H1 (cell line): ENCODE data around the gene PLCL1. TPM values are rescaled to one million over a fixed set of nuclear protein-coding genes. Genes with fewer than 3 reads are reported as not detected.

Experiments used
- CTCF ChIA-PET: fragments of 300-600 bp; sonication (Branson Sonifier 250); formaldehyde crosslinking; loops from one replicate; lab custom pipeline; 2021; ENCODE audit not compliant: partially characterized antibody; lab: Charles Lee
- POLR2A ChIA-PET: fragments of 300-600 bp; sonication (Branson Sonifier 250); formaldehyde crosslinking; loops from one replicate; lab custom pipeline; 2021; ENCODE audit warnings: inconsistent platforms; ENCODE audit not compliant: partially characterized antibody; lab: Charles Lee
- DNase-seq, 2 experiments: peaks; one replicate each; pipeline versions ENCODE4 v3.0.0 to v3.0.0-alpha.2; 2010 to 2022; ENCODE audit warnings: low spot score in 2 of 2, low read depth in 1 of 2, mixed read lengths in 1 of 2
- FAIRE-seq: peaks from 2 replicates; lab custom pipeline; 2011; peaks lifted over from hg19 to GRCh38; lab: Jason Lieb, UNC
- H2AFZ ChIP-seq: 2 replicates; pipeline ENCODE4 v1.8.1; 2012; ENCODE audit warnings: low read length, inconsistent platforms
- H2AK5ac ChIP-seq: 2 replicates; pipeline ENCODE4 v1.6.1; 2013; ENCODE audit warnings: low read depth, low read length
- H2BK120ac ChIP-seq: replicated peaks from 2 replicates; pipeline ENCODE3; 2013; ENCODE audit warnings: low read depth, low read length, inconsistent platforms
- H2BK12ac ChIP-seq: 2 replicates; pipeline ENCODE4 v1.6.1; 2013; ENCODE audit warnings: low read depth, low read length
- H2BK15ac ChIP-seq: 2 replicates; pipeline ENCODE4 v1.6.1; 2013; ENCODE audit warnings: low read length
- H2BK20ac ChIP-seq: 2 replicates; pipeline ENCODE4 v1.6.1; 2013; ENCODE audit warnings: low read length
- H2BK5ac ChIP-seq: 2 replicates; pipeline ENCODE4 v1.6.1; 2013; ENCODE audit warnings: low read depth, low read length
- H3K14ac ChIP-seq: 2 replicates; pipeline ENCODE4 v1.6.1; 2013; ENCODE audit warnings: inconsistent platforms; ENCODE audit not compliant: insufficient read length
- H3K18ac ChIP-seq: 2 replicates; pipeline ENCODE4 v1.6.1; 2013; ENCODE audit warnings: low read length; ENCODE audit errors: extremely low read depth
- H3K23ac ChIP-seq: 2 replicates; pipeline ENCODE4 v1.6.1; 2013; ENCODE audit warnings: inconsistent platforms; ENCODE audit not compliant: insufficient read length
- H3K23me2 ChIP-seq: 2 replicates; pipeline ENCODE4 v1.6.1; 2013; ENCODE audit warnings: low read depth, low read length
- H3K27ac ChIP-seq: 2 replicates; pipeline ENCODE4 v1.6.1; 2011; ENCODE audit warnings: low read depth, low read length, inconsistent platforms
- H3K27me3 ChIP-seq, 4 experiments: replicated peaks in 1 of 4; 1 replicate in 1 of 4; 2 replicates in 3 of 4; pipeline versions ENCODE4 v1.6.1 to v1.8.1; 2011 to 2013; ENCODE audit warnings: low read length in 3 of 4, mild to moderate bottlenecking in 3 of 4, inconsistent platforms in 2 of 4, mixed read lengths in 2 of 4, moderate library complexity in 1 of 4; ENCODE audit not compliant: control insufficient read depth in 3 of 4, insufficient read depth in 3 of 4; ENCODE audit errors: extremely low read depth in 1 of 4
- H3K36me3 ChIP-seq, 4 experiments: 2 replicates each; pipeline versions ENCODE4 v1.6.1 to v1.8.1; 2011 to 2013; ENCODE audit warnings: mild to moderate bottlenecking in 4 of 4, low read length in 3 of 4, moderate library complexity in 2 of 4, control low read depth in 1 of 4, inconsistent platforms in 1 of 4; ENCODE audit not compliant: insufficient read depth in 4 of 4, control insufficient read depth in 2 of 4
- H3K4ac ChIP-seq: replicated peaks from 2 replicates; pipeline ENCODE3; 2013; ENCODE audit warnings: low read length, low read depth, mixed read lengths, inconsistent platforms; ENCODE audit not compliant: insufficient read length
- H3K4me1 ChIP-seq, 4 experiments: replicated peaks in 1 of 4; 1 replicate in 1 of 4; 2 replicates in 3 of 4; pipeline versions ENCODE4 v1.6.1 to v1.8.1; 2011 to 2013; ENCODE audit warnings: low read length in 3 of 4, inconsistent platforms in 2 of 4, mixed read lengths in 1 of 4; ENCODE audit not compliant: insufficient read depth in 4 of 4, control insufficient read depth in 3 of 4
- H3K4me2 ChIP-seq, 2 experiments: 2 replicates each; pipeline versions ENCODE4 v1.6.1 to v1.8.1; 2011 to 2013; ENCODE audit warnings: low read depth in 2 of 2, low read length in 2 of 2, control low read depth in 1 of 2, inconsistent platforms in 1 of 2, mild to moderate bottlenecking in 1 of 2; ENCODE audit not compliant: insufficient read depth in 1 of 2
- H3K4me3 ChIP-seq, 4 experiments: fragments of 200-600, 300-600 bp in 1 of 4; sonication (generic), shearing (Covaris generic), sonication (Bioruptor Twin) in 1 of 4; 2 replicates each; pipeline versions ENCODE4 v1.5.1 to v1.8.1; 2011 to 2016; ENCODE audit warnings: low read length in 4 of 4, low read depth in 3 of 4, control low read depth in 2 of 4, inconsistent platforms in 2 of 4, mild to moderate bottlenecking in 2 of 4, mixed read lengths in 1 of 4, moderate library complexity in 1 of 4; ENCODE audit not compliant: insufficient read depth in 2 of 4; ENCODE audit errors: extremely low read depth in 1 of 4
- H3K56ac ChIP-seq: replicated peaks from 2 replicates; pipeline ENCODE3; 2013; ENCODE audit warnings: low read depth, mild to moderate bottlenecking, mixed read lengths, low read length, inconsistent platforms; ENCODE audit not compliant: insufficient read length
- H3K79me1 ChIP-seq: 2 replicates; pipeline ENCODE4 v1.6.1; 2013; ENCODE audit warnings: low read depth, low read length, control low read depth
- H3K79me2 ChIP-seq, 2 experiments: 2 replicates each; pipeline versions ENCODE4 v1.6.1 to v1.8.1; 2012 to 2013; ENCODE audit warnings: low read length in 2 of 2, mild to moderate bottlenecking in 2 of 2, inconsistent platforms in 1 of 2; ENCODE audit not compliant: insufficient read depth in 2 of 2, control insufficient read depth in 1 of 2
- H3K9ac ChIP-seq, 4 experiments: replicated peaks in 1 of 4; 1 replicate in 1 of 4; 2 replicates in 3 of 4; pipeline versions ENCODE4 v1.6.1 to v1.8.1; 2011 to 2013; ENCODE audit warnings: low read depth in 3 of 4, low read length in 3 of 4, control low read depth in 2 of 4, mild to moderate bottlenecking in 2 of 4, moderate library complexity in 2 of 4, inconsistent platforms in 1 of 4; ENCODE audit errors: extremely low read depth in 1 of 4
- H3K9me3 ChIP-seq, 2 experiments: 2 replicates each; pipeline versions ENCODE4 v1.6.1 to v1.8.1; 2012 to 2013; ENCODE audit warnings: mild to moderate bottlenecking in 2 of 2, moderate library complexity in 2 of 2, control low read depth in 1 of 2, inconsistent platforms in 1 of 2, low read depth in 1 of 2, low read length in 1 of 2, mixed read lengths in 1 of 2; ENCODE audit not compliant: insufficient read depth in 2 of 2
- H4K20me1 ChIP-seq, 2 experiments: replicated peaks in 1 of 2; 2 replicates each; pipeline versions ENCODE3 to v1.8.1; 2011 to 2013; ENCODE audit warnings: inconsistent platforms in 2 of 2, low read length in 2 of 2, mild to moderate bottlenecking in 1 of 2; ENCODE audit not compliant: insufficient read depth in 2 of 2, control insufficient read depth in 1 of 2
- H4K5ac ChIP-seq: 2 replicates; pipeline ENCODE4 v1.6.1; 2013; ENCODE audit warnings: low read length, low read depth, mixed read lengths, inconsistent platforms; ENCODE audit not compliant: insufficient read length
- H4K8ac ChIP-seq: 2 replicates; pipeline ENCODE4 v1.8.0; 2013; ENCODE audit warnings: mild to moderate bottlenecking, moderate library complexity, low read length, inconsistent platforms; ENCODE audit not compliant: insufficient read depth; ENCODE audit errors: extremely low read depth
- H4K91ac ChIP-seq: replicated peaks from 2 replicates; pipeline ENCODE3; 2013; ENCODE audit warnings: low read length, mixed read lengths, inconsistent platforms; ENCODE audit not compliant: insufficient read length
- SP2 ChIP-seq: IDR thresholded peaks from 2 replicates; pipeline ENCODE4 v1.6.1; 2012; ENCODE audit warnings: mild to moderate bottlenecking, low read length, inconsistent platforms
- WGBS, 2 experiments: shearing (Covaris generic) in 1 of 2; methylation state at CpG; one replicate each; pipeline versions ENCODE4 v1.1.6 to v1.1.7; 2013 to 2015; ENCODE audit warnings: low lambda C conversion rate in 2 of 2, mixed read lengths in 2 of 2, inconsistent platforms in 1 of 2, low coverage in 1 of 2, missing lambda C conversion rate in 1 of 2; ENCODE audit not compliant: insufficient replicate concordance in 2 of 2, insufficient coverage in 1 of 2, insufficient read length in 1 of 2; ENCODE audit errors: extremely low coverage in 1 of 2, missing lambda C conversion rate in 1 of 2; 5-methylcytosine and 5-hydroxymethylcytosine counted together
- polyA plus RNA-seq, 7 experiments: library from polyadenylated mRNA; depleted of rRNA in 3 of 7; stranded (reverse) in 5 of 7; unstranded in 2 of 7; fragments of >200 nt in 5 of 7; fragments of 200-250 nt in 2 of 7; gene quantifications; 1 replicate in 5 of 7; 2 replicates in 1 of 7; 4 replicates in 1 of 7; pipeline versions ENCODE4 v1.2.1 to v1.2.3, GENCODE V29; 2011 to 2013; ENCODE audit warnings: missing spikeins in 2 of 7, mixed read lengths in 2 of 7
- total RNA-seq: library from RNA; stranded (reverse); fragmentation: NEBNext Ultra II Directional; extraction: Animal tissue kit (Norgen Biotek cat#: 25700); gene quantifications from 2 replicates; pipeline ENCODE4 v1.2.1, GENCODE V29; 2021

PLCL1 gene
- total and polyA plus RNA-seq, 2 of the 8 experiments (the other 6 are each of a cell fraction or from before 2014, with no cell fraction given): not detected

DNA sequence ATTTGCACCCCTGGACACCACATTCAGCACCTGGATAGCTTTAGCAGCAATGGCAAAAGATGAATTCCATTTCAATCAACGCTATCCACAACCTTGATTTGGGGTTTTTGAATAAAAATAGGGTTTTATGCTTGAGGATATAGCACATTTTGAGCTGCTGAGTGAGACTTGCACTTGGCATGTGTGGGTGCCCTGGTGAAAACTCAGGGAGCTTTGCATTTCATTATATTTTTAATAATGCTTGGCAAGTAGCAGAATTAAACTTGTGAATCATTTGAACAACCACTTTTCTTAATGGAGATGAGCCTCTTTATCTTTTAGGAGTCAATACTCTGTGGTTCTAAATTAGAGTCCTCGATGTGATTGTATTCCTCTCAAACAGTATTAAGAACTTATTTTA lies 252.4 kb downstream of the PLCL1 start:
- CTCF ChIA-PET: interaction anchor here (0.7 to 5.9 kb wide), 5 partner anchors 8 to 241 kb away, joined by 3 to 43 read pairs (median 3); no protein-coding TSS in a partner anchor
- no peak overlapping the region for H3K56ac ChIP-seq
- POLR2A ChIA-PET: no interaction called here
- no peak overlapping the region for H3K18ac ChIP-seq
- H3K79me2 ChIP-seq: no peaks in the 10 kb centered on the region
- no peak overlapping the region for H2AK5ac ChIP-seq
- H3K9me3 ChIP-seq: no peaks in the 10 kb centered on the region
- H2BK20ac ChIP-seq: no peak overlapping the region
- no peak overlapping the region for H2BK5ac ChIP-seq
- DNase-seq: no peak
- H3K4ac ChIP-seq: no peak overlapping the region
- no peak overlapping the region for H4K8ac ChIP-seq
- FAIRE-seq: no peak
- no peak overlapping the region for H4K91ac ChIP-seq
- H3K4me1 ChIP-seq: no peaks in the 10 kb centered on the region
- H3K4me3 ChIP-seq: no peak overlapping the region
- no peaks in the 10 kb centered on the region for H3K36me3 ChIP-seq
- H4K5ac ChIP-seq: no peak overlapping the region
- H2AFZ ChIP-seq: no peak overlapping the region
- H3K23me2 ChIP-seq: no peaks in the 10 kb centered on the region
- no peak overlapping the region for H3K27ac ChIP-seq
- no peak overlapping the region for H3K4me2 ChIP-seq
- no peak overlapping the region for H2BK12ac ChIP-seq
- H4K20me1 ChIP-seq: no peaks in the 10 kb centered on the region
- H3K14ac ChIP-seq: no peak overlapping the region
- H2BK15ac ChIP-seq: no peak overlapping the region
- H3K9ac ChIP-seq: no peak overlapping the region
- no peak overlapping the region for H2BK120ac ChIP-seq
- WGBS, 2 experiments: 91% methylated on average over 2 of the region's 2 CpGs; no CpG with 5 or more reads in 1 of the 2 experiments
- no peaks in the 10 kb centered on the region for H3K27me3 ChIP-seq
- no peak overlapping the region for H3K23ac ChIP-seq
- no peak for TF ChIP-seq SP2
- H3K79me1 ChIP-seq: no peaks in the 10 kb centered on the region
